Measurements from ENCODE around the gene ITGB8.

Gene ITGB8

DNA sequence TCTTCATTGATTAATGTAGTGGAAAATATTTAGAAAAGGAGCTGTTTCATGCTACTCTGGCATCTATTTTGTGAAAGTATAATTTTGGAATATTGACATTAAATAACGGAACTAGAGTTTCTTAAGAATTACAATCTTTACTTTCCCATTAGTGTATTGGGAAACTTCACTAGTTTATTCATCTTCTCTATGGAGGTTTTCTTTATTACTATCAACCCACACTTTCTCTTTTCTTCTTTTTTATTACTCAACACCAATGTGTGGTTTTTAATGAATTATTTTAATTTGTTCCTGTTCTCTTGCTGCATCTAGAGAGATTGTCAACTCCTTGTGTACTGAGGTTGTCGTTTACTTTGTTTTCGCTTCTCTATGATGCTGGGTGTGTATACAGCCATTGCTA, 20.4 kb upstream of the ITGB8 start:
- no peak for DNase-seq (ENCODE audit: low spot score)

DNA sequence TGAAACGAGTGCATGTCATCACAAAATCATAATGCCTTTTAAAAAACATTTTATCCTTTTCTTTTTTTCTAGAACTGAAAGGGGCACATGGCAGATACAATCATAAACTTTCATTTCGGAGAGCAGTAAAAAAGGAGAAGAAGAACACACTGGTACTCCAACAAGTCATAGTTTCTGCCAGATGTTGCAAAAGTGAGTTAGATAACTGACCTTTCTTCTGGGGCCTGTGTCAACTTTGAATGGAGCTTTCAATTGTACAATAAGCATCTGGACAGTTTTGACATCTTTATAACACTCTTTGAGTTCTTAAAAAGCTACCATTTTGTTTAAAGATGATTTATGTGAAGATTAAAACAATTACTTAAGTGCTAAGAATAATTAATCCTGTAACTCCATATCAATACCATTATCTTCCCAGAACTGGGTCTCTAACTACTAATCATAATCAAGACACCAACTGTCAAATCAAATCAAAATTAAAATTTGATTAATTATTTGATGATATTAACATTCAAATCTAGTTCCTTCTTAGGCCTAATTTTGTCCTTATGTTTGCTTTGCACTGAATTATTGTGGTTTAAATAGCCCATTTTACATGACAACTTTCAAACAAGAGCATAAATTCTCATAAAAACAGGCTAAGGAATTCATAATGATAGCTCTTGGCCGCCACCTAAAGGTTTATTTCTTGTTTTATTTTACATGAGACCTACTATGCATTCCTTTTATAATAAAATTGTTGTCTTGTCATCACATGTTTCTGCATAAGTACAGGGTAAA, 19.5 kb upstream of the ITGB8 start:
- no peak for DNase-seq (ENCODE audit: low spot score)

DNA sequence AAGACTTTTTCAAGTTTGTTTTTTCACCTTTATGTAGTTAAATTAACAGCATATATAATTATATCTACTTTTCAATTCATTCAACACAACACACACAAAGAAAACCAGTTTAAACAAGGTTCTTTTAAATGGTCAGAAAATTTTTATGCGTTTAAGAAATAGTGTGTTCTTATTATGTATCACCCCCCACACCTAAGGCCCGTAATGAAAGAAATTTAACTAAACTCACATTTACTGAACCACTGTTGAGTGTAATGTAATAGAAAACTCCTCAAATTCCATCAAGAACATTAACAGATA, 19.0 kb upstream of the ITGB8 start:
- no peak for DNase-seq (ENCODE audit: low spot score)

DNA sequence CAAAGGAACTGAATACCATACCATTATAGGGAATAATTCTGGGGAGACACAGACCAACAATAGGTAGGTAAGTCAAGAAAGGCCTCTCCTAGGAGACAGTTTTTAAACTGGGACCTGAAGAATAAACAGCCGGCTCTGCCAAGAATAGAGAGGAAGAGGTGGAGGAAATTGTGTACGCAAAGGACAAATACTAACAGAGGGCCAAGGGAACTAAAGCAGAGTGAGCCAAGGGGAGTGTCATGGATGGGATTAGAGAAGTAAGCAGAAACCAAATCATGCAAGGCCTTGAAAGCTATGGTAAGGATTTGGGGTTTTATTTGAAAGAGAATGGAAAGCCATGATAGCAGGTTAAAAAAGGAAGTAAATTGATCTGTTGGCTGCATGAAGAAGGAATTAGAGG, 18.1 kb upstream of the ITGB8 start:
- DNase-seq (ENCODE audit: low spot score) = no peak

DNA sequence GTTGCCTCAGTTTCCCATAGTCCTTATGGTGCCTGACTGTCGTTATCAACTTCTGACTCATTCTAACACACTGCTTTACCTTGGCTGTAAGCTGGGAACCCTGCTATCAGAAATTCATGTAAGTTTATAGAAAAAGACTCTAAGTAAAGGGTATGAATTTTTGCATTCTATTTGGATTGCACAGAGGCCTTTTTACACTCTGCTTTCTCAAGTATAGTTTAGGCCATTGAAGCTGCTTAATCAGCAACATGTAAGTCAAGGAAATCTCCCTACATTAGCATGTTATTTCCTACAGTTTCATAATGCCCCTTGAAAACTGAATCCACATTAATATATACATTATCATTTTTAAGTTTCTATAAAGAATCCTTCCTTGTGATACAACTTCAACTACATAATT, 17.1 kb upstream of the ITGB8 start:
- DNase-seq (ENCODE audit: low spot score) = no peak

DNA sequence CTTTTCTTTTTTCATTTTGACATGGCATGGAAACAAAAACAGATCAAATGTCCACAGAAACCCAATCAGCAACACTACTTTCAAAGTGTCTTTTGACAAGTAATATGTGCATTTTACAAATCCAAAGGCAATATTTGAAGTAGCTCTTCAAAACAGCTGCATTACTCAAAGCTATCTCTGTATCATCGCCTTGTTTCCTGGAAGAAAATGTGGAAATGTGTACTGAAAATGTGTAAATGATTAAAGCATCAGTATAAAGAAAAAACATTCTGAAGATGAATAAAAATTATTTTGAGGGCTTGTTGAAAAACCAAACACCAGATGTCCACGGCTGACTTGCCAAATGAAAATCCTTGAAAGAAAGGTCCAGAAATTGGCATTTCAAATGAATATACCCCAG, 16.5 kb upstream of the ITGB8 start:
- DNase-seq (ENCODE audit: low spot score) = no peak

DNA sequence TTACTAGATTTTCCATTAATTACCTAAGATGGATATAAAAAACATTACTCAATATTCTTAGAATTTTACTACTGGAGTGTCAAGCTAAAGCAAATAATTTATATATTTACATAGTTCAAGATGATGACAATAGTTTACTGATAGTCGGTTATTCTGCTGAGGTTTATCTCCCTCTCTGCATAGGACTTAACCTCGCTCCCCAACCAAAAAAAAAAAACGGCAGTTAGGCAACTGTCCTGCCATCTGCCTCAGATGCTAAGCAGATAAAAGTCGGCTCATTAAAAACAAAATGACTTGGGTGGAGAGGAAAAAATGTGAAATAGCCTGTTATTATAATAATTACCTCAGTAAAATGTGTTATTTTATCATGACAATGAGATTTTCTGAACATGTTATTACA, 14.0 kb upstream of the ITGB8 start:
- DNase-seq (ENCODE audit: low spot score) = no peak

DNA sequence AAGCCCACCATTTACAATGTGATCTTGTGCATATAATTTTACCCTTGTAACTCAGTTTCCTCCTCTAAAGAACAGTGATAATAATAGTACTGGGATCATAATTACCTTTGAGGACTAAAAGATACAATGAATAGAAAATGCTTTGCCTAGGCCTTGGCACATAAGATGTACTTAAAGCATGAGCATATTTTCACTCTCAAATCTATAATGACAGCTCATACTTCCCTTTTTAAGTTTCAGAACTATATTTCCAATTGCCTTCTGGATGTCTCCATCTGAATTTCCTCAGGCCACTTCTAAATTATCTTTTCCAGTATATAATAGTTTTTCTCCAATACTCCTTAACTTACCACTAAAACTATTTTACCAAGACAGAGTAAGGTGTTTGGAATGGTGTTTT, 13.3 kb upstream of the ITGB8 start:
- DNase-seq (ENCODE audit: low spot score) = no peak

DNA sequence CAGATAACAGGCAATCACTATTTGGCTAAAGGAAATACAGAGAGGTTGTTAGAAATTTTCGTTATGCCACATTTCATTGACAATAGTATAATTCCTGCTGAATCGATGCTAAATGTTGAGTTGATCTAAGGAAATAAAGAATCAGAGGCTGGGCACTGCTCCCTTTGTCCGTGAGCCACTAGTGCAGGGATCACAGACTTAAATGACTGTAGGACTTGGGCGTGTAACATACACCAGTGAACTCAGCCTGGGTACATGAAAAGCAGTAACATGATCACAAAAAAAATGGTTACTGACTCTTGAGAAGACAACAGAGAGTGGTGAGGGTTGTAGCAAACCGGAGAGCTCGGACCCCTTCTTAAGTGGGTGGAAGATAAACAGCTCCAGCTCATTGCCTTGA, 11.8 kb upstream of the ITGB8 start:
- DNase-seq (ENCODE audit: low spot score) = no peak

DNA sequence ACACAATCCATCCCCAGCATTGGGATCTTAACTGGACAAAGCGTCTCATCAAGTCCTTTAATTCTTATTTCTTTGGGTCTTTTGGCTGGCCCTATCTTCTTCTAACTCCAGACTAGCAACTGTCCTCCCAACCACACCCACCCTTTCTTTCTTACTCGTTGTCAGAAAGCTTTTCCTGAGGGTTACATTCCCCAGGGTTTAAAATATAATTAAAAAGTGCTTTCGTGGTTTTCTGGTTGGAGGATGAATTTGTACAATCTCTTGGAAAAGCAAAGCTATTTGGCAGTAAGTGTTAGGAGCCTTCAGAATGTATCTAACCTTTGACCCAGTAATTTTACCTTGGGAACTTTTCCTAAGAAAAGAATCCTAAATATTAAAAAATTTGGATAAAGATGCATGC, 10.4 kb upstream of the ITGB8 start:
- no peak for DNase-seq (ENCODE audit: low spot score)

DNA sequence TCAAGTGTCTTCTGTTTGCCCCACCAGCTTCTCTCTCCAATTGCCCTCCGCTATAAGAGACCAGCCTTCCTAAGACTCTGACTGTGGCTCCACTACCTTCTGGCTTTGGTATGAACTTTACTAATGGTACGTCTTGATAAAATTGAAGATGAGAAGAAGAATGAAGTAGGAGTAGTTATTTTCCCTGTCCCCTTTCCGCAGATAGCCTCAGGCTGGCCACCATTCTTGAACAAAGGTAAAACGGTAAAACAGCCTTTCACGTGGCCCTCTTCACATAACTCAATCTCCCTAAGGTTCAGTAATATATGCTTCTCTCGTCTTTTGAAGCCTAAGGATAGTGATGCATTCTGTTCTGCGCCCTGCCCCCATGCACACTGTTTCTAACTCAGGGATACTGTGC, 9.9 kb upstream of the ITGB8 start:
- no peak for DNase-seq (ENCODE audit: low spot score)

DNA sequence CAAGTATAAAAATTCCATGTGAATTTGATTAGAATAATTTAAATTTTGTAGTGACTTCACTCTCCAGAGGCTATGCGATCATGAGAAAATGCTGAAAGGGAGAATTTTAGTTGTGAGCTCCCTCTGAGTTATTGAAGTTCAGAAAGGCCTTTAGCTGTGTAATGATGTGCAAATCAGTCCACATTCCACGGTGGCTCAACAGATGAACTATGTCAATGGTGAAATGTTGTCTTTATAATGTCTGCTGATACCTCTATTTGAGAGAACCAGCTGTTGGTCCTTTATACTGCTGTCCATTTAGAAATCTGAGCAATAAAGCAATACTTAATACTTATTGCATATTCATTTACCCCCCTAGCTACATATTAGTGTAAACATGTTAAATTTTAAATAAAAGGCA, 7.1 kb upstream of the ITGB8 start:
- no peak for DNase-seq (ENCODE audit: low spot score)

DNA sequence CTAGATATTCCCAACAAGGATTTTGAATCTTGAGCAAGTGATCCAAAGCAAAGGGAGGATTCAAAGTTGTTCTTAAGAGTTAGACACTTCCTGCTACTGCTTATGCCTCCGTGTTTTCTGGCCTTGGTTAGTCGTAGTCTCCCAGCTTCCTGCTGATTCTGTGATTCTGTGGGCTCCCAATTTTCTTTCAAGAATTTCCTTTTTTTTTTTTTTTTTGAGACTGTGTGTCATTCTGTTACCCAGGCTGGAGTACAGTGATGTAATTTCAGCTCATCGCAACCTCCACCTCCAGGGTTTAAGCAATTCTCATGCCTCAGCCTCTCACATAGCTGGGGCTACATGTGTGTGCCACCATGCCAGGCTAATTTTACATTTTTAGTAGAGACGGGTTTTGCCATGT, 4.4 kb upstream of the ITGB8 start:
- DNase-seq (ENCODE audit: low spot score) = no peak

DNA sequence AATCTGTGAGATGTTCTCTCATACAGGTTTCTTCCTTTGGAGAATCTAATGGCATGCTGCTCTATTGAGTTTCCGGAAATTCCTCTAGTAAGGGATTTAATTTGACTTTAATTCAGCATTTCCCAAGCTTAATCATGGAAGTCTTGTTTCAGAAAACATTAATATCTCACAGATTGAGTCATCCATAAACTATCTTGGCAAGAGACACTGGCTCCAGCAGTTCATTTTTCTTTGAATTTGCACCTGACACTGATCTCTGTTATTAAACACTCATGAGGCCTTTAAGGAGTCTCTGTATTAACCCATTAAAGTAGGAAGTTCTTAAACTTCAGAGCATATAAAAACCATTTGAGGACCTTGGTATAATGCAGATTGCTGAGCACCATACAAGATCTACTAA, 3.6 kb upstream of the ITGB8 start:
- DNase-seq (ENCODE audit: low spot score) = no peak

DNA sequence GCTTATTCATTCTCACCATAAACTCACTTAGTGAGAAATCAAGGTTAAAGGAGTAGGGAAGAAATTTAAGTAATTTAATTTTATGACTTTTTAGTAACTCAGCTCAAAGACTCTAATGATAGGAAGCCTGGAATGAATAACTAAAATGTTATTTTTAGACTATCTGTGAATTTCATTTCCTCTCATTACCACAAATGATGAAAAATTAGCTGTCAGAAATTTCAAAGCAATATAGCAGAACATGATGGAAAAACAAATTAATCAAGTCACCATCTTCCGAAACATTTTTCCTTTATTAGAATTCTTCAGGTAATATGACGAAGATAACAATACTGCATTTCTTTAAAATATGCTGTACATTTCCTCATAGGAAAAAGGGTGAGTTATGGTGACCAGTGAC, 2.7 kb upstream of the ITGB8 start:
- no peak for DNase-seq (ENCODE audit: low spot score)

DNA sequence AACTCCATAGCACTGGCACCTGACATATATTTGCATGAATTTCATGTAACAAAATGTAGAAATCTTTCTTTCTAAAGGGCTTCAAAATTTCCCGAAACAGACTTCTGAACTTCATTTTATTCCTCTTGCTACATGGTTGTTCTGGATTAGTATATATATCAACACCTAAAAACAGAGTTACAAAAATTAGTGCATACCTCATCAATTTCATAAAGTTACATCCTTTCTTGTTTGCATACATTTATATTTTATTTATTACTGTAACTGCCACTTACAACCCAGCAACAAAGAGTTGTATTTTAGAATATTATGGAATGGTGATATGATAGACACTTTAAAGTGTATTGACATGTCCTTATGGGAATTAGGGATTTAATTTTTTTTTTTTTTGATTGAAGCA, 2.0 kb upstream of the ITGB8 start:
- DNase-seq (ENCODE audit: low spot score) = no peak

DNA sequence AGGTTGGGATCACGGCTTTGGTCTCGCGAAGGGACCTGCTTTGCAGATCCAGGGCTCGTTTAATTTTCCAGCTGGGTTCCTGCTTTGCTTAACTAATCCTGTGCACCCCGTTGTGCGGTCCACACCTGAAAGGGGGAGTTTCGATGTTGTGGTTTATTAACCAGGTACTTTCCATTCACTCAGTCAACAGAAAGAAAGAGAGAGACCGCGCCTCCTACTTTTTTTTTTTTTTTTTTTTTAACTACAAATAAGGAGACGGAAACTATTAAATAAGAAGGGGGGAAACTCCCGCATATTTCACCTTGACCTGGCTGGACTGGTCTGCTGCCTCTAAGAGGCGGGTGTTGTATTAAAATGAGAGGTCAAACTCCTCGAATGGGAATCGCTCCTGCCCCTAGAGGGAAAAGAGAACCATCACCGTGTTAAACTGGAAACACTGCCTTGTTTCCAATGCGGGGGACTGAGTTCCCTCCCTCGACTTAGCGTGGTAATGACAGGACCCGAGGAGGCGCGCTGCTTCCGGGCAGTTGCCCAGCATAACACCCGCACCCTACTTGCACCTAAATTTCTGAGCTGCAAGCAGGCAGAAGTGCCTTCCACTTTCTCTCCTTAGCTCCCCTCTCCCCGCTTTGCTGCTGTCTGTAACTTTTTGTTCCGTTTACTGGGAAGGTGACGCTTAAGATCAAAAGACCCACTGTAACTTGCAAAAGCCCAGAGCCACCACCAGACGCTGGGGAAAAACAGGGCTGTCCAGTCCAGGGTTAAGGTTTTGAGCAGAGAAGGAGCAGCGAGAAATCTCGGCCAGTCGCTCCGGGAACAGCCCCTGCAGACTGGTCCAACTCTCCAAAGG, 1.1 kb upstream of the ITGB8 start:
- DNase-seq (ENCODE audit: low spot score) = peak; percentile 86

DNA sequence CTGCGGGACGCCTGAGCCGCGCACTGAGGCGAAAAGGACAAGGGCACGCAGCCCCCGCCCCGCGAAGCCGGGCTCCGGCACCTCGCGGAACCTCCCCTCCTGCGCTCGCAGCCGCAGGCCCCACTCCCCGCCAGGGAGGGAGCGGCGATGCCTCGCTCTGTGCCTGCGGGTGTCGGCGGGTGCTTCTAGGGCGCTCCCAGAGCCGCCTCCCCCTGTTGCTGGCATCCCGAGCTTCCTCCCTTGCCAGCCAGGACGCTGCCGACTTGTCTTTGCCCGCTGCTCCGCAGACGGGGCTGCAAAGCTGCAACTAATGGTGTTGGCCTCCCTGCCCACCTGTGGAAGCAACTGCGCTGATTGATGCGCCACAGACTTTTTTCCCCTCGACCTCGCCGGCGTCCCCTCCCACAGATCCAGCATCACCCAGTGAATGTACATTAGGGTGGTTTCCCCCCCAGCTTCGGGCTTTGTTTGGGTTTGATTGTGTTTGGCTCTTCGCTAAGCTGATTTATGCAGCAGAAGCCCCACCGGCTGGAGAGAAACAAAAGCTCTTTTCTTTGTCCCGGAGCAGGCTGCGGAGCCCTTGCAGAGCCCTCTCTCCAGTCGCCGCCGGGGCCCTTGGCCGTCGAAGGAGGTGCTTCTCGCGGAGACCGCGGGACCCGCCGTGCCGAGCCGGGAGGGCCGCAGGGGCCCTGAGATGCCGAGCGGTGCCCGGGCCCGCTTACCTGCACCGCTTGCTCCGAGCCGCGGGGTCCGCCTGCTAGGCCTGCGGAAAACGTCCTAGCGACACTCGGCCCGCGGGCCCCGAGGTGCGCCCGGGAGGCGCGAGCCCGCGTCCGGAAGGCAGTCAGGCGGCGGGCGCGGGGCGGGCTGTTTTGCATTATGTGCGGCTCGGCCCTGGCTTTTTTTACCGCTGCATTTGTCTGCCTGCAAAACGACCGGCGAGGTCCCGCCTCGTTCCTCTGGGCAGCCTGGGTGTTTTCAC, 519 bp downstream of the ITGB8 start:
- DNase-seq (ENCODE audit: low spot score) = peak; percentile 88

DNA sequence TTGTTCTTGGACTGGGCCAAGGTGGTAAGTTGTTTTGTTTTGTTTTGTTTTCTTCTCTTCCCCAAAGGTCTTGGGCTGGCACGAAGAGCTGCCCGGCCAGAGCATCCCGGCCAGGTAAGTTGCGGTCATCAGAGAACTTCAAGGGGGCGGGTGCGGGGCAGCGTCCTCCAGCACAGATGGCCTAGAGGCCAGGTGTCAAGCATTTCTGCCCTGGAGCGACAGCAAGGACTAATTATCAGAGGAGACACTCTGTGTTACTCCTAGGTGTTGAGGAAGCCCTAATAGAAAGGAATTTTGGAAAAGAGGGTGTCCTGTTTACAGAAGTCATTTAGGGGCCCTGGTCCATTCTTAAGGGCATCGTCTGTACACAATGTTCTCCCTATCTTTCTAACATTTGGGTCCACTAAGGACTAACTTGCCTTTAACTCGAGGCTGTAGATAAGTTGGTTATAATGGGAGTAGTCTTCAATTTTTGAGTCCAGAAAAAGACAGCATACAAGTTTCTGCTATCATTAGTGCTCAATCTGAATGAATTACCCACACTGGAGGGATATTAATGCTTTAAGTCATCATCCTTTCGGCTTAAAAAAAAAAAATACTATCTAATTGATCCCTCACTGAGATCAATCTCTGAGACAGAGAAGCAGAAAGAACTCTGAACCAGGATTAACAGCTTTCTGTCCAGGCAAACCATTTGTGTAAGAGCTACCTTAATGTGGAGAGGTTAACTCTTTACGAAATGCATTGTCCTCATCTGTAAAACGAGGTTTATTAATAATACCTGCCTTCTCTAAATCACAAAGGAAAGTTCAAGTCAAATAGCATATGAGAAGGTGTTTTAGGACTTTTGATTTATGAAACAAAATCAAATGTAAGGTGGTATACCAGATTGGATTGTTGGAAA, 1.5 kb downstream of the ITGB8 start:
- no peak for DNase-seq (ENCODE audit: low spot score)

DNA sequence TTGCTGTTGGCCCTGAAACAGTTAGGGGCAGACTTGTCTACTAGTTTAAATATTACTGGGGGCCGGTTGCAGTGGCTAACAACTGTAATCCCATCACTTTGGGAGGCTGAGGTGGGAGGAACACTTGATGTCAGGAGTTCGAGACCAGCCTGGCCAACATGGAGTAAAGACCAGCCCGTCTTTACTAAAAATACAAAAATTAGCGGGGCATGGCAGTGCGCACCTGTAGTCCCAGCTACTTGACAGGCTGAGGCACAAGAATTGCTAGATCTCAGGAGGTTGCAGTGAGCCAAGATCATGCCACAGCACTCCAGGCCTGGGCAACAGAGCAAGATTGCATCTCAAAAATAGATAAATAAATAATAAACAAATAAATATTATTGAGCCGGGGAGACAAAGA, 7.6 kb downstream of the ITGB8 start:
- DNase-seq (ENCODE audit: low spot score) = no peak

DNA sequence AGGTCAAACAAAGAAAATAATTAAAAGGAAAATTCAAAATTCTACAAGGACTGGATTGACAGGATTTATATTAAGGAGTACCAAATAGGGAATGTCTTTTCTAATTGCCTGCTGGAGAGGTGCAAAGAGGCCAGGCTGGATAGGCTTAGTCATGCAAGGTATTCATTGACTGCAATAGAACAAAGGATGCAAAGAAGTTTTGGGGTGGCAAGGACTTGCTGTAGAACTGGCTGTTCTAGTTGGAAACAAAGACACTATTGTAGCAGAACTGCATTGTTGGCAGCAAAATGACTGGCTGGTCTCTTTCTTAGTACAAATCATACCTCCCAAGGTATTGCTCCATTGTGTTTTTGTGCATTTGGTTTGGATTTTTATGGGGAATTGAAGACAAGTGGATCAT, 10.1 kb downstream of the ITGB8 start:
- DNase-seq (ENCODE audit: low spot score) = peak; percentile 89

DNA sequence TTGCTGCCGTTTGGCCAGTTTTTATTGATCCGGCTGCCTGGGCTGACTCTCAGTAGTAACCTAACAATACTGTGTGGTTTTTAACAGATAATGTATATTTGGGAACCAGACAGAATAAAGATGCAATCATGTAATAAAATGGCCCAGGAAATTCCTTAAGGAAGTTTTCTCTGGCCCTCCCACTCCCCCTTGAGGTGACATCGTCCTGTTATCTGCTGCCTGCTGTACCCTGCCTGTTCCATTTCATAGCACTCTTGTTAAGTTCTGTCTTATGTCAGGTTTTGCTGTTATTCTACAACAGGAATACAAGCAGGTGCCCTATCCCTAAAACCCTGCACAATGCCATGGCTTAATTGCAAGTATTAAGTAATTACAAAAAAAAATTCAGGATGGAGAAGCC, 12.5 kb downstream of the ITGB8 start:
- no peak for DNase-seq (ENCODE audit: low spot score)
